ENCODE measurements around the gene DPH5.
"Not testable (repeated sequence)": the region's sequence is repeated elsewhere in the genome, so short reads cannot be mapped to it uniquely, and the experiment has no call there.

Gene DPH5

GRCh38 chr1:100989306-100990077, 36.1 kb downstream of the DPH5 start:
- no peak for DNase-seq

DNA sequence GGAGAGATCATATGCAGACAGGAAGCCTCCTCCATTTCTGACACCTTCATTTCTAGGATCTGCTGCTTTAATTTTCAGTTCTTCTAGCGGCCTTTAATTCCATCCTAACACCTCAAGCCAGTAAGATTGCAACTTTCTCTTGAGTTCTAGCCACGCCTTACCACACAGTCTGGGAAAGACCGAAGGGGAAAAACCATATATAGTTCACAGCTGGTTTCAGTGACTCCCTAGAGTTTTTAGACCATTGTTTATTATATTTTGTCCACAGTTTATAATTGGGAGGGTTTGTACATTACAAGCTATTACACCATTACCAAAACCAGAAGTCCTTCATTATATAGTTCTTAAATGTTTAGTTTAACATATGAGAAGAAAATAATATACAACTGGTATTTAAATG, 37.5 kb downstream of the DPH5 start:
- no peak for DNase-seq

DNA sequence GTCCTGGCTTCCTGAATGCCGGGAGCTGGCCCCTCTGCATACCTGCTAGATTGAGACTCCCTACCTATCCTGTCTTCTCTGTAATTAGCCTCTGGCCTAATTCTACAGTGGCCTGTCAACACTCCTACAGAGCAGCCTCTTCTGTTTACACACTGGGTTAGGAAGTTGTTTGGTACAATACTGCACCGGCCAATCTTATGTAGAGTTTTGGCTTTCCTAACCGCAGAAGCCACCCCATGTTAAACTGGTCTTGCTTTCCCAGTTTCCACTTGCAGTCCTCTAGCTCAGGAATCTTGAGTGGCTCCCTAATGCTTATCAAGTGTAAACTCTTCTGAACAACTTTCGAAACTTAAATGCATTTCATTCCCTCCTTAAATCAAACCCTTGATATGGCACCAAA, 42.8 kb downstream of the DPH5 start:
- no peak for DNase-seq

GRCh38 chr1:100979631-100980030, 46.0 kb downstream of the DPH5 start:
- DNase-seq: no peak

DNA sequence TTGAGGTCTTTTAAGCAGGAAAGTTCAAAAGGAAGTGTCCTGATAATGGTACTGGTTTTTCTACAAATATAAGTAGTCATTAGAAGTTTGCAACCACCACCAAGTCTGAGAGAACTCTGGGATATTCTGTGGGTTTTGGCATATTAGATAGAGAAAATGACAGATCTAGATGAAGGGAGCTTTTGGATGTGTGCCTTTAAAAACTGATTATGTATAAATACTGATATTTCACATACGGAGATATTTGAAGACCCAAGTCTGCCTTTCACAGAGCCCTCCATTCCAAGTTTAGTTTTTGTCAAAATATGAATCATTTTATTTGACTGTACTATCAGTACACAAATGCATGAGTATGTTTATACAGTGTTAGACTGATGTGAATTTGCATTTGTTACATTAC, 48.6 kb downstream of the DPH5 start:
- no peak for DNase-seq

GRCh38 chr1:100972185-100972584, 53.4 kb downstream of the DPH5 start:
- DNase-seq: no peak

GRCh38 chr1:100971021-100971420, 54.6 kb downstream of the DPH5 start:
- no peak for DNase-seq

GRCh38 chr1:100969327-100969726, 56.3 kb downstream of the DPH5 start:
- no peak for DNase-seq

DNA sequence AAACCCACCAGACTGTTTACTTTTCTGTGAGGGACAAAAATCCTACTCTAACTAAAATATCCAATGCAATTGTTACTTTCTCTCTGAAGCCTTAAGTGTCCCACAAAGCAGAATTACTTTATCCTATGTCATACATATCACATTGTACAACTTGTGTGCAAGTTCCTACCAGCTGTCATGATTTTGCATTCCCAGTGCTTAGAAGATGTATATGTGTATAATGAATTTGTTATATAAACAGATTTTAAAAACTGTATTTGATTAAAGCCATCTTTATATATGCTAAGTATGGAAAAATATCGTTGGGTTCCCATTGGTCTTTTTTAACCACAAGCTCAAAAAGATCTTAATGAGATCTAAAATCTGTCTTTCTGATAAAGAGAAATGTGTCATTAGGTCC, 57.0 kb downstream of the DPH5 start:
- DNase-seq: no peak

- DNase-seq: no peak
These were observed 65.5 kb downstream of the DPH5 start for GRCh38 chr1:100960098-100960497.

- no peak for DNase-seq
These were observed 66.0 kb downstream of the DPH5 start for GRCh38 chr1:100959502-100960060.

- no peak for DNase-seq
These were observed 70.3 kb downstream of the DPH5 start for GRCh38 chr1:100955322-100955721.

DNA sequence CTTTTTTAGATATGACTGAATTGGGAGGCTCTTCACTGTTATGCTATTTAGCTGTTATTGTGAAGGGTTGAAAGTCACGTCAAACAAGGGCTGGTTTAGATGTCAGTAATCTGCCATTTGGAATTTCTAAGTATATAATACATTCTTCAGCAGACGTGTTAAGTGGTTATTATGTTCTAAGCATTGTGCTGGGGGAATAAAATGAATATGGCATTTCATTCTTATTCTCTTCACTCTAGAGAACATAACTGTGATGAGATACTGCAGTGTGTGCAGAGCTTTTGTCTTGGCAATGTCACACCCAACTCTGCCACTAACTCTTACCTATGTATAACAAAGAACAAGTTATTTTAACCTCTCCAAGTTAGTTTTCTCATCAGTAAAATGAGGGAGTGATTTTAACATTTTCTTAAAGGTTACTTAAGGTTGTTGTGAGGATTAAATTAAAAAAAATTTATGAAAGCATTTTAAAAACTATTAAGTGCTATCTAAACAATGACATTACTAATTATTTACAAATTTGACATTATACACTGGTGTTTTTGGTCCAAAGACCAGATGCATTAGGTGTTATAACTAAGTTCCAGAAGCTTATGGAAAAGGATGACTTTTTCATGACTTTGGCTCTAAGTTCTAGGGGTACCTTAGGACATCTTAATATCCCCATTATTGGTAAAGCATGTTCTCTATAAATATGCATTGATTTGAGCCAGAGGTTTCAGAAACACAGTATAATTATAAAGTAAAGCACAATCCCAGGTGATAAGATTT, 71.4 kb downstream of the DPH5 start:
- no peak for DNase-seq

GRCh38 chr1:100952970-100953369, 72.6 kb downstream of the DPH5 start:
- not testable (repeated sequence) for DNase-seq

DNA sequence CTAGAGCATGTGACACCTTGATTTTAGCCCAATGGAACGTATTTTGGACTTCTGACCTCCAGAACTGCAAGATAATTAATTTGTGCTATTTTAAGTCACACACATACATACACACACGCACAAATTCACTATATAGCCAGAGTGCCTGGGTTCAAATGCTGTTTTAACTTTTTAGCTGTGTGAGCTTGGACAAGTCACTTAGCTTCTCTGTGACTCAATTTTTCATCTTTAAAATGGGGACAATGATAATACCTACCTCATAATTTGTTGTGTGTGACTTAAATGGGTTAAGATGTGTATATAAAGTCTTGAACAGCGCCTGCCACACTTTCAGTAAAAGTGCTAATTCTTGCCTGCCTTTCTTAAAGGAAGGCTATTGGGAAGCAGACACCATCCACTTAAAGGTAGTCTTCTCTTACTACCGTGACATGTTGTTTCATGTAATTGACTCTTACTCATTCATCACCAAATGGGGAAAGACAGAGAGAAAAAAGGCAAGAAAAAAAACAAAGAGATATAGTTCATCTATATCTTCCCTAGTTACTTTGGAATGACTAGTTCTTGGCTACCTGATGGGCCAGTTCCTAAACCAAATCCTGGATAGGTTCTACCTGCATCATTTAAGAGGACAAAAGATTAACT, 73.4 kb downstream of the DPH5 start:
- DNase-seq: no peak

DNA sequence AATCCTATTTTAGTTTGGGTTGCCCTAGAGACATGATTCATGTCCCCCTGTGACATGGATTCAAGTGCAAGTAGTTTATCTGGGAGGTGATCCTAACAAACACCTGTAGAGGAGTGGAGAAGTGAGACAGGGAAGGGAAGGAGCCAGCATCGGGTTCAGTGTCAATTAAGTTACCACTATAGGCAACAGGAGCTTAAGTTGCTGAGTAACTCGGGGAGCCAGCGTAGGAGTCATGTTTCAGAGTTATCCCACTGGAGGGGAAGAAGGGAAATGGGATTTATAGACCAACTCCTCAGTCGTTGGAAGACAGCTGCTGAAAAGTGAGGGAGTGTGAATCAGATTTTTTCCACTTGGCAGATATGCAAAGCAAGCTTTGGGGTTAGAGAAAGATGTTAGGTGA, 74.8 kb downstream of the DPH5 start:
- DNase-seq: no peak

GRCh38 chr1:100950337-100950736, 75.2 kb downstream of the DPH5 start:
- DNase-seq: no peak

GRCh38 chr1:100949515-100950158, 75.9 kb downstream of the DPH5 start:
- not testable (repeated sequence) for DNase-seq

DNA sequence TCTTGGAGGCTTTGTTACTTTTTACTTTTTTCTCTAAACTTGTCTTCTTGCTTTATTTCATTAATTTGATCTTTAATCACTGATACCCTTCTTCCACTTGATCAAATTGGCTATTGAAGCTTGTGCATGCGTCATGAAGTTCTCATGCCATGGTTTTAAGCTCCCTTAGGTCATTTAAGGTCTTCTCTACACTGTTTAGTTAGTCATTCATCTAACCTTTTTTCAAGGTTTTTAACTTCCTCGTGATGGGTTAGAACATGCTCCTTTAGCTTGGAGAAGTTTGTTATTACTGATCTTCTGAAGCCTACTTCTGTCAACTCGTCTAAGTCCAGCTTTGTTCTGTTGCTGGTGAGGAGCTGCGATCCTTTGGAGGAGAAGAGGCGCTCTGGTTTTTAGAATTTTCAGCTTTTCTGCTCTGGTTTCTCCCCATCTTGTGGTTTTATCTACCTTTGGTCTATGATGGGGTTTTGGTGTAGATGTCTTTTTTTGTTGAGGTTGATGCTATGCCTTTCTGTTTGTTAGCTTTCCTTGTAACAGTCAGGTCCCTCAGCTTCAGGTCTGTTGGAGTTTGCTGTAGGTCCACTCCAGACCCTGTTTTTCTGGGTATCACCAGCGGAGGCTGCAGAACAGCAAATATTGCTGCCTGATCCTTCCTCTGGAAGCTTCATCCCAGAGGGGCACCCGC, 76.7 kb downstream of the DPH5 start:
- not testable (repeated sequence) for DNase-seq

DNA sequence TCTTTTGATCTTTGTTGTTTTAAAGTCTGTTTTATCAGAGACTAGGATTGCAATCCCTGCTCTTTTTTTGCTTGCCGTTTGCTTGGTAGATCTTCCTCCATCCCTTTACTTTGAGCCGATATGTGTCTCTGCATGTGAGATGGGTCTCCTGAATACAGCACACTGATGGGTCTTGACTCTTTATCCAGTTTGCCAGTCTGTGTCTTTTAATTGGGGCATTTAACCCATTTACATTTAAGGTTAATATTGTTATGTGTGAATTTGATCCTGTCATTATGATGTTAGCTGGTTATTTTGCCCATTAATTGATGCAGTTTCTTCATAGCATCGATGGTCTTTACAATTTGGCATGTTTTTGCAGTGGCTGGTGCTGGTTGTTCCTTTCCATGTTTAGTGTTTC, 77.8 kb downstream of the DPH5 start:
- DNase-seq: not testable (repeated sequence)

DNA sequence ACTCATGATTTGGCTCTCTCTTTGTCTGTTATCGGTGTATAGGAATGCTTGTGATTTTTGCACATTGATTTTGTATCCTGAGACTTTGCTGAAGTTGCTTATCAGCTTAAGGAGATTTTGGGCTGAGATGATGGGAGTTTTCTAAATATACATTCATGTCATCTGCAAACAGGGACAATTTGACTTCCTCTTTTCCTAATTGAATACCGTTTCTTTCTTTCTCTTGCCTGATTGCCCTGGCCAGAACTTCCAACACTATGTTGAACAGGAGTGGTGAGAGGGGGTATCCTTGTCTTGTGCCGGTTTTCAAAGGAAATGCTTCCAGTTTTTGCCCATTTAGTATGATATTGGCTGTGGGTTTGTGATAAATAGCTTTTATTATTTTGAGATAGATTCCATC, 79.5 kb downstream of the DPH5 start:
- not testable (repeated sequence) for DNase-seq
